Sigmoid colon (tissue), 4 donors: ENCODE results near the gene MSH2.

Experiments used
- EP300 ChIP-seq, 4 donors: sonication (generic); formaldehyde crosslinking; IDR thresholded peaks; one replicate each; pipeline ENCODE4 v1.6.1; 2017; ENCODE audit warnings: antibody characterized with exemption in 4 of 4
- POLR2A ChIP-seq, 2 donors: fragments of 450-650 bp; IDR thresholded peaks; one replicate each; pipeline ENCODE4 v1.6.1; 2016; ENCODE audit warnings: antibody characterized with exemption in 2 of 2, mild to moderate bottlenecking in 2 of 2, moderate library complexity in 2 of 2
- POLR2AphosphoS5 ChIP-seq, 4 donors: sonication (generic); formaldehyde crosslinking; IDR thresholded peaks; one replicate each; pipeline ENCODE4 v1.6.1; 2017; ENCODE audit warnings: antibody characterized with exemption in 4 of 4
- TF ChIP-seq, protein P1 (sequence below), 4 experiments: fragments of 450-650 bp in 3 of 4; fragments of 200-600 bp in 1 of 4; IDR thresholded peaks; one replicate each; pipeline ENCODE4 v1.5.1; 2016 to 2019; ENCODE audit warnings: antibody characterized with exemption in 4 of 4, mild to moderate bottlenecking in 3 of 4, moderate library complexity in 2 of 4

DNA sequence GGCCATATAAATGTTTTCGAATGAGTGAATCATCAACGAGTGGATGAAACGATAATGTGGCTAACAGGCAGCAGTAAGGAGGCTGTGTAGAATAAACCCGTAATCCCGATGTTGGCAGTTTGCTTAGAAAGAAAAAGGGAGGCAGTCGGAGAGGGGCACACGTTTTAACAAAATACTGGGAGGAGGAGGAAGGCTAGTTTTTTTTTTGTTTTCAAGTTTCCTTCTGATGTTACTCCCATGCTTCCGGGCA, 476 bp upstream of the MSH2 start:
- TF ChIP-seq POLR2A (IDR thresholded peaks at IDR 0.05): no peak
- TF ChIP-seq, protein P1, sequence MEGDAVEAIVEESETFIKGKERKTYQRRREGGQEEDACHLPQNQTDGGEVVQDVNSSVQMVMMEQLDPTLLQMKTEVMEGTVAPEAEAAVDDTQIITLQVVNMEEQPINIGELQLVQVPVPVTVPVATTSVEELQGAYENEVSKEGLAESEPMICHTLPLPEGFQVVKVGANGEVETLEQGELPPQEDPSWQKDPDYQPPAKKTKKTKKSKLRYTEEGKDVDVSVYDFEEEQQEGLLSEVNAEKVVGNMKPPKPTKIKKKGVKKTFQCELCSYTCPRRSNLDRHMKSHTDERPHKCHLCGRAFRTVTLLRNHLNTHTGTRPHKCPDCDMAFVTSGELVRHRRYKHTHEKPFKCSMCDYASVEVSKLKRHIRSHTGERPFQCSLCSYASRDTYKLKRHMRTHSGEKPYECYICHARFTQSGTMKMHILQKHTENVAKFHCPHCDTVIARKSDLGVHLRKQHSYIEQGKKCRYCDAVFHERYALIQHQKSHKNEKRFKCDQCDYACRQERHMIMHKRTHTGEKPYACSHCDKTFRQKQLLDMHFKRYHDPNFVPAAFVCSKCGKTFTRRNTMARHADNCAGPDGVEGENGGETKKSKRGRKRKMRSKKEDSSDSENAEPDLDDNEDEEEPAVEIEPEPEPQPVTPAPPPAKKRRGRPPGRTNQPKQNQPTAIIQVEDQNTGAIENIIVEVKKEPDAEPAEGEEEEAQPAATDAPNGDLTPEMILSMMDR (IDR thresholded peaks at IDR 0.05): no peak
- no peak for TF ChIP-seq POLR2AphosphoS5 (IDR thresholded peaks at IDR 0.05)
- TF ChIP-seq EP300 (IDR thresholded peaks at IDR 0.05): no peak
